HG02884 (cell line): Measurements from ENCODE around the gene PODN.

Source experiments
- ATAC-seq: cut with Tn5 transposase; IDR thresholded peaks from one replicate; pipeline ENCODE4 v1.9.1; 2021; ENCODE audit warnings: mild to moderate bottlenecking, moderate library complexity; ENCODE audit not compliant: unreplicated experiment

PODN gene

DNA sequence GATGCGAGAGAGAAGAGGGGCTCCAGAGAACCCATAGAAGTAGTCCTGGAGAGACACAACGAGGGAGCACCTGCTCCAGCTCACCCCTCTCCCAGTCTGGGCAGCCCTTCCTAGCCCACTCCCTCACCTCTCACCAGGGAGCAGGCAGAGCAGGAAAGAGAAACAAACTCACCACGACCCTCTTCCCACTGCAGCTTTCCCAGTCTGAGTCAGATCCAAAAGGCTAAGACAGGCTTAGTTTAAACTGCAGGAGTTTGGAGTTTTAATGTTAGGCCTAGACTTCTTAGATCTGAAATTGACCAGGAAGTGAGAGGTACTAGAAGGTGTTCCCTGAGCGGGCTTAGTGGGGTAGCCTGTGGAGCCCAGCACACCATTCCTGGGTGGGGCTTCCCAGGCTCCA lies 50.8 kb downstream of the PODN start:
- no peak for ATAC-seq

DNA sequence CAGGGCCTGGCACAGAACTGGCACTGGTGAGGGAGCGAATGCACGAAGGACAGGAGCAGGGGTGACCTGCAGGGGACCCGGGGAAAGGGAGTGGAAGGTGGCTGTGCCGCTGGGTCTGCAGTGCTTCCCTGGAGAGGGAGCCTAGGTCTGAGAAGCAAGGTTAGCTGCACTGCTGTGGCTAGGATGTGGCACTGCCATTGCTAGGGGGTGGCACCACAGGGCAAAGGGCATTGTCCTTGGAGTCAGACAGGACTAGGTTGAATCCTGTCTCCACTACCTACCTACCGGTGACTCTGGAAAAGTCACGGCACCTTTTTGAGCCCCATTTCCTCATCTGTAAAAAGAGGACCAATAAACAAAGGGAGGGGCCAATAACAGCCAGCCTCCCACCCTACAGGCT lies 52.1 kb downstream of the PODN start:
- ATAC-seq = no peak

DNA sequence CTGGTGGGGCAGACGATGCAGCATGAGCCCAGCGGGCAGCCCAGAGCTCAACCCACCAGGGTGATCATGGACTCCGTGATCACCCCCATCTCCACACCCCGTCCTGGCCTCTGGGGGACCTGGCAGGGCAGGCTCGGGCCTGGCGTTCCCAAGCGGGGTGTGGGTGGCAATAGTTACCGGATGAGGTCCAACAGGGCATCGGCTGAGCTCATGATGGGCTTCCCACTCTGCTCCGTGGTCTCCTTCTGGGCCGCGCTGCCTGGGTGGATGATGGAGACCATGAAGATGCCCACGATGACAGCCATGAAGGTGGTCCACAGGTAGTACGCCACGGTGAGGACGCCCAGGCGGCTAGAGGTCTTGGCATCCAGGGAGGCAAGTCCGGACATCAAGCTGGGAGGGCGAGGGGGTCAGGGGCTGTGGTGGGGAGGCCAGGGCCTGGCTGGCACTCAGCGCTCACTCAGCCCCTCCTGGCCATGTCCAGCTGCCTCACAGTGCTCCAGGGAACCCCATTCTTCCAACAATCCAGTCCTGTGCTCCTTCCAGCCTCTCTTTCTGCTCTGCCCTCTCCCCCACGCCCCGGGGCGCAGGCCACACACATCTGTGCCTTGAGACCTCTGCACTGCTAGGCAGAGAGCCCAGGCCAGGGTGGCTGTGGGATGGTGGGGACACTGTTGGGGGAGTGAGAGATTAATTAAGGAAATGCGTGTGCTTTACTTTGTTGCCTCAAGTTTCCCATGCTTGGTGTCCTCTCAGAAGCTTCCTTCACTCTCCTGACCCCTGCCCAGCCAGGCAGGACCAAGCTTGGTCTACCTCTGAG lies 52.8 kb downstream of the PODN start:
- ATAC-seq = no peak

DNA sequence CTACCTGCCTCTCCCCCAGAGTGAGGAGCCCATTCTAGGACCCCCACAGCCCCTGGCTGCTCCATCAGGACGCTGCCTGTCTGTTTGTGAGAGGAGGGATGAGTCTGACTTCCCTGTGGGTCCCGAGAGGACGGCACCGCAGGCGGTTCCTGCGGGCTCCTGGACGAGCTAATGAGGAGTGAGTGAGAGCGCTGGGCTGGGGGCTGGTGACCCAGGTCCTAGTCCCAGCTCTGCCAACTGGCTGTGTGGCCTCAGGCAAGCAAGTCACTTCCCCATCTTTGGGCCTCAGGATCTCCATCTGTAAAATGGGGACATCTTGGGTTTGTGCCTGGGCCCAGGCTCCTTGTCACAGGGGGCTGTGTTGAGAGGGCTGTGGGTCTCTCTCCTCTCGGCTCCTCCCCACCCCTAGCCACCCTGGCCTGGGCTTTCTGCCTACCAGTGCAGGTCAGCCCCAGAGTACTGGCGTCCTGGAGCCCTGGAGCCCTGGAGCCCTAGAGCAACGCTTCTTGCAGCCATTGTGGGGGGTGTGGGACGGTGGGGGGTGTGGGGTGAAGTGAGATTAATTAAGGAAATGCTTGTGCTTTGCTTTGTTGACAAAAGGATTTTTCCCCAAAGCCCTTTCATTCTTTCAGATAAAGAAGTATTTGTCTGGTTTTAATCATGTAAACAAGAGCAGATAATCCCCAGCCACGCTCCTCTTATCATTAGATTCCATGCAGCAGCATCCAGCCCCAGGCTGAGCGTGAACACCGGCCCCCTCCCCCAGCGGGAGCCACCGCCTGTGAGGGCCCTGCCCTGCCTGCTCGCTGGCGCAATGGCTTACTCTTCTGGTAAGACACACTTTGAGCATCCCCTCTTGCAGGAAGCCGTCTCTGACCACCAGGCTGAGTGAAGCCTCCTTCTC lies 53.6 kb downstream of the PODN start:
- ATAC-seq = no peak

DNA sequence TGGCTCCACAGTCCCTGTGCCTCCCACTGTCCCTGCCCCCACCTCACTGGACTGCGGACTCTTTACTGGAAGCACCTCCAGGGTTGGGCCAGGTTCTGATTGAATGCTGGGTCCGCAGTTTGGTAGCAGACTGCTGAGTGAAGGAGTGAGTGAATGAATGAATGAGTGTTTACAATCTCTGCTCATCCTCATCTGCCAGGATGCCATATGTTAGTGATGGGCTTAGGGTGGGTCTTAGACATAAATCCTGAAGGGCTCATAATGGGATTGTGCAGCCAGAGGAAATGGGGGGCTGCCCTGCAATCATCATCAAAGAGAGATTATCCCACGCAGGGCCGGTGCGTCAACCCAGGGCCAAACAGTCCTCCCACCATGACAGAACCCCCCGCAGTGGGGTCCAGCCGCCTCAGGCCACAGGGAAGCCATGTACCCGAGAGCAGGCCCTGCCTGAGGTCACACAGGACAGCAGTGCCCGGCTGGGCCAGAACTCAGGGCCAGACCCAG lies 54.3 kb downstream of the PODN start:
- no peak for ATAC-seq

DNA sequence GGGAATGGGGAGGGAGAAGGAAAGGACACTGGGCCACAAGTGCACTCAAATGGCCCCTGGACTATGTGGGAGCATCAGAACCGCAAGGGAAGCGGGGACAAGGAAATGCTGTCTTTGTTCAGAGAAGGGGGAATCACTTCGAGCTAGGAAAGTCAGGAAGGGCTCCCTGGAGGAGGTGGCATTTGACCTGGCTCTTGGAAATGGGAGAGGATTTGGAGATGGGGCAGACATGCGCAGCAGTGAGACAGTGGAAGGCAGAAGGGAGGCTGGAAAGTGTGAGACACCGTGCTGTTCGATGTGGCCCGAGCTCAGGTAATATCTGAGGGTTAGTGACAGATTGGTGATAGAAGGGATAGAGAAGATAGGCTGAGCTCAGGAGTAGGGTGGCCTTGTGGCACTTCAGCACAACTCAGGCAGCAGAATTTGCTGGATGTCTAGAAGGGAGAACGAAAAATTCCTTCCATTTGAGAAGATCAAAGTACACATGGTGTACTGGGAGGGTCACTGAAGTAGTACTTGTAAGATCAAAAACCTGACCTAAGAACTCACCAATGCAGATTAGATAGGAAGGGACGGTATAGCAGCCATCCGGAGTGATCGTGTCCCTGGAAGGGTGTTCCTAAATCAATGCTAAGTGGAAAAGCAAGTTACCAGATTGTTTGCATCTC lies 55.1 kb downstream of the PODN start:
- ATAC-seq = no peak

DNA sequence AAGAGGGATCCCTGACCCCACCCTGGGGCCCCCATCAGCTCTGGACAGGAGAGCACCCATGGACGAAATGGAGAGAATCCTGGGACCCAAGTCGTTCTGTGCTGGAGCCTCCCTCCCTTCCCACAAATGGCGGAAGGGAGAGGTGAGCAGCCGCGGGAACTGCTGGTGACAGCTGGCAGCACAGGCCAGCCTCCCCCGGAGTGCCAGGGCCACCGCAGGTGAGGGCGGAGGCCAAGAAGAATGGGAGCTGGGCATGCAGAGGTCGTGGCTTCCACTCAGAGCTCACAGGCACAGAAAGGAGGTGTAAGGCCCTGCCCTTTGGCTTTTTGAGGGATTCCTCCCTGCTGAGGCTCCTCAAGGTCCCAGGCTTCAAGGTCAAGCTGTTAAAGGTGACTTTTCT lies 55.8 kb downstream of the PODN start:
- ATAC-seq = no peak

DNA sequence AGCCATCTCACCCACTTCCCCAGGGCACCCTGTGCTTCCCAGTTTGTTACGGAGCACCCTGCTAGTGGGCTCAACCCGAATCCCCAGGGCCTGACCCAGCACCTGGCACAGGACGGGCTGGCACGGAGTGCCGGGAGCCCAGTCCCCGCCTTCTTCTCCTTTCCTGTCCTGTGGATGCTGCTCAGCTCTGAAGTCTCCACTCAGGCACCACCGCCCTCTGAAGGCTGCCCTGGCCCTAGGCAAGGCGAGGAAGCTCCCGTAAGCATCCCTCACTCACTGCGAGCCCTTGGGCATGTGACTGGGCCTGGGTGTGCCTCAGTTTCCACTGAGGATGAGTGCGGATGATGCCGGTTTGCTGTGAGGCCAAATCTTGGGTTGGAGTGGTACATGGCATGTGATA lies 58.6 kb downstream of the PODN start:
- ATAC-seq = no peak

DNA sequence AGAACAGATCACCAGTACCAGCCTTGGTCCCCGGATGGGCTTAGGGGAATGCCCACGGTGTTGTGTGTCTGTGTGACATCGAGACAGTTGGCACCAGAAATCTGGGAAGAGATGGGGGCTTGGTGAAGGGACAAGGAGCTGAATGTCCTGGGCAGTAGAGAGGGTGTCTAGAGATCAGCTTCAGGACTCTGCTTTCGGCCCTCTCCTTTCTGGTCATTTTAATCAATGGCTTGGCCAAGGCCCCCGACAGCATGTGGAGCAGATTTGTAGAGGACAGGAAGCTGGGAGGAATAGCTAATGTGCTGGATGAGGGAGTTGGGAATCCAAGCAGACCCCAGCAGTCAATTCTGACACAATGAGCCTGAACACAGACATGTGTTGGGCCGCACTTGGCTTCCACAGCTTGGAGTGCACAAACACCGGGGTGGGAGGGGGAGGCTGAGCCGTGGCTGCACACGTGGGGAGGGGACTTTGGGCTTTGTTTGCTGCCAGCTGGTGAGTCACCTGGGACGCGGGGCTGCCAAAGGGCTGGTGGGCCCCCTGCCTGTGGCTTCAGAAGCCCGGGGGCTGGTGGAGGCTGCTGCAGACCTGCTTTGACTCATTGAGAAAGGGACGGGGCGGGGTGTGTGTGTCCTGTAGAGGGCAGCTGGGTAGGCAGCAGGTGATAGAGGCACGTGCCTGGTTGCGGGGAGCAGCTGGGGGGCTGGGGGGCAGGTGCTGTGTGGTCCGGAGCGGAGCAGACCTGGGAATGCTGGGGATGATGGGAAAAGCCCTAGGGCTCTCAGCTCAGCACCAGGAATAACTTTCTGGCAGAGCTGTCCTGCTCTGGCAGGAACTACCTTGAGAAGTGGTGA lies 59.5 kb downstream of the PODN start:
- no peak for ATAC-seq

DNA sequence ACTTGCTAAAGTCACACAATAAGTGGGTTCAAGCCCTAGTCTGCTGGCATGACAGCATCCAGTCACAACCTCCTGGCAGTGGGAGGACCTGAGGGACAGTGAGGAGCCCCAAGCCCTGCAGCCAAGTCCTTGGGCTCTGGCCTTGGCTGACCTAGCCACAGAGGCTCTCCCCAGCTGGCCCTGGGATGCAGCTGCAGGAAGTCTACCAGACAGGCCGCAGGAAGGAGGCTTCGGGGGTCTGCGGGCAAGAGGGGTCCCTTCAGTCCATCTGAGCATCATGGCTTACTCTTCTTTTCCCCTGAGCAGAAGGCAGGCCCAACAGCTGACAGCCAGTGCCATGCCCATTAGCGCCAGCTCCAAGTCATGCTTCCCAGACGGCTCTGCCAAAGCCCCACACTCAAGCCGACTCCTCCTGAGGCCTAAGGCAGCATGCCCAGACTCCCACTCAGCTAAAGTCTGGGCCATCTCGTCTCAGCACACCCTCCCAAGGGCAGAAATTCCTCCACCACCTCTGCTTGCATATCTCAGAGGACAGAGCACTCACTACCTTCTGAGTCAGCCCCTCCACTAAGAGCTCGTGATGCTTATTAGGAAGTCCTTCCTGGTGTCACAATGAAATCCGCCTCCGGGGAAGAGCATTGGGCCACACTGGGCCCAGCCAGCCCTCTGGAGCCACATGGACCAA lies 60.3 kb downstream of the PODN start:
- ATAC-seq = no peak

DNA sequence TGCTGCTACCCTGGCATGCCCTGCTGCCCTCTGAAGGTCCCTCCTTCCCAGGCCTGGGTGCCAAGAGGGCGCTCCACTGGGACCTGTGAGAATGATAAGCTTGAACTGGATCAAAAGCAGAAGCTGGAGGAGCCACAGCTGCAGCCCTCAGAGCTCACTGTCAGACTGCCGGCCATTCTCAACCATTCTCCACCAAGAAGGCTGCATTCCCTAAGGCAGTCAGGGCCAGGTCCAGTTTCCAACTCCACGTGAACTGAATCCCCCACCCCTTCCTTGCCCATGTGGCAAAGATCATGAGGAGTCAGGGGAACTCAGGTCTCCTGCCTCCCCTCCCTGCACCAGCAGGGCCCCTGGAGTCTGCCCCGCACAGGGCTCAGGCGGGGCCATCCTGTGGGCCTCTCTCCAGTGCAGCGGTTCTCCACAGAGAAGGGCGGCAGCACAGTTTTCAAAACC lies 61.0 kb downstream of the PODN start:
- no peak for ATAC-seq

DNA sequence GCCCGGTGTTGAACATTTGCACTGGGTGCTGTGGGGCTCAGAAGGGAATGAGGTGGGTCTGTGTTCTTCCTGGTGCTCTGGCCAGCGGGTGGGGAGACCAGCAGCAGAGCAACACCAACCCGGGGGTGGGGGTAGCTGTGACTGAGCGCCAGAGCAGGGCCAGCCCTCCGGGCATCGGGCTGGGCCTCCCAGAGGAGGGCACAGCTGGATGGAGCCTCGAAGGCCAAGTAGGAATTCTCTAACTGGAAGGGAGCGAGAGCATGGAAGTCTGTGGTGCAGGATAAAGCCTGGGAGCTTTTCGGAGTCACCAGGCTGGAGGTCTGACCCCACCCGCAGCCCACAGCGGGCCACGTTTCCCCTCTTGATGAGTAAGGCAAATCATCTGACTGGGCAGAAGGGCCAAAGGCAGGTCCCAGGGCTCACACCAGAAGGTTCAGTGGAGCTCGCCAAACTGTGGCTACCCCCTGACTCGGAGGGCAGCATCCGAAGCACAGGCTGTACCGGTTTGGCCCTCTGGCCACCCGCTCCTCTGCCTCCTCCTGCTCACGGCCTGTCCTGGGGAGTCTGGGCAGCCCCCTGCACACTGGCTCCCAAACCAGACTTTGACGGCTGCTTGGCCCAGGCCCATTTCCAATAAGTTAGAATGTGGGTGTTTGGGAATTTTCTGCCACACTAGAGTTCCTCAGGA lies 61.6 kb downstream of the PODN start:
- no peak for ATAC-seq

DNA sequence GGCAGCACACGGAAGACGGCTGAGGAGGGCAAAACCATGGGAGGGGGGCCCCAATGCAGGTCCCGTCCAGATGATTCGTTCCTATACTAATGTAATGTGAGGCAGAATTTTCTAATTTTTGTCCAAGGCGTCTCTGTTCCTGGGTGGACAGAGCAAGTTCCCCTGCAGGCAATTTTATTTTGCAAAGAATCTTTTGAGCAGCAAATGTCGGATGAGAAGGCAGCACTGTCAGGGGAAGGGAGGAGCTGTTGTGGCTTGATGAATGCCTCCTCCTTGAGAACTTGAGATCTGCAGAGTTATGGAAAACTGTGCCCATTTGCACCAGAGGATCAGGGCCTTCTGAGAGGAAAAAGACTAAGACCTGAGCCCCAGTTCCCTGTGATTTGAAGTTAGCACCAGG lies 63.1 kb downstream of the PODN start:
- no peak for ATAC-seq

DNA sequence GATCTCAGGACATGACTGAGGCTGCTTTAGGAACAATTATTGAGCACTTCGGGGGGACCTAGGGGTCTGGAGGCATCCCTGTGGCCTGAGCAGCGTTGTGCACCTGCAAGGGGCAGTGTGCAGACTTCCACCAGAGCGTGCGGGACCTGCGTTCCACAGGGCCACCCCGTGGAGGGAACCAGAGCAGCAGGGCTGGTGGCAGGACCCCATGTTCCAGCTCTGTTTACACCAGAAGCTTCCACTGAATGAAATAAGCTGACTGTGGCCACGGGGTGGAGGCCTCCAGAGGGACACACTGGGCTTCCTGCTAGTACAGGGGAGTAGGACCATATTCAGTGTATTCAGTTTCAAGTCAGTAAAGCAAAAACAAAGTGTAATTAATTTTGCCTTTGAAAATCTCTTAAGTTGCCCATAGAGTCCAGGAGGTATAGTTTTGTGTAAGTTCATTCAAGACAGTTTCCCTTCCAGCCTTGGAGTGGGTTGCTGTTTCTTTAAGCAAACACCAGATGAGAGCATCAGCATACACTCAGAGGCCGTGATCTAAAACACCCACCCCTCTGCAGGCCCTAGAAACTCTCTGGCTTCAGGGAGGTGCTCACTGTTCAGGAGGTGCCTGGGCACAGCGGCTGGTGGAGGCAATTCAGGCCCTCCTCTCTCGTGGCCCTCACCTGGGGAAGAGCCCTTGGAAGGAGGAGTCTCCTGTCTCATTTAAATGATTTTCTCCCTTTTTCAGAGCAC lies 63.8 kb downstream of the PODN start:
- no peak for ATAC-seq

DNA sequence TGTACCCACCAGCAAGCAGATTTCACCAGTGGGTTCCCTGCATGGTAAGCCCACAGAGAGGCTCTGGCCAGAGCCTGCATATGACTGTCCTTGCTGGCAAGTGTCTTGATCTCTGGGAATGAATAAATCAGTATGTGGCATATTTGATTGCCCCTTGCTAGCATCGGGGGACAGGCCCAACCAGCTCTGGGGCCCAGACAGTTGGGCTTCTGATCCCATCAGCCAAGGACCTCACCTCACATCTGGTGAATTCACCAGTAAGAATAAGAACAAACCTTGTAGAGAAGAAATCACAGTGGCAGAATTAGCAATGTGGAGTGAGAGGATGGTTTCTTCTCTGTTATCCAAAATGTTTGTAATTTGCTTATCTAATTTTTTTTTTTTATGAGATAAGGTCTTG lies 64.5 kb downstream of the PODN start:
- ATAC-seq = no peak

DNA sequence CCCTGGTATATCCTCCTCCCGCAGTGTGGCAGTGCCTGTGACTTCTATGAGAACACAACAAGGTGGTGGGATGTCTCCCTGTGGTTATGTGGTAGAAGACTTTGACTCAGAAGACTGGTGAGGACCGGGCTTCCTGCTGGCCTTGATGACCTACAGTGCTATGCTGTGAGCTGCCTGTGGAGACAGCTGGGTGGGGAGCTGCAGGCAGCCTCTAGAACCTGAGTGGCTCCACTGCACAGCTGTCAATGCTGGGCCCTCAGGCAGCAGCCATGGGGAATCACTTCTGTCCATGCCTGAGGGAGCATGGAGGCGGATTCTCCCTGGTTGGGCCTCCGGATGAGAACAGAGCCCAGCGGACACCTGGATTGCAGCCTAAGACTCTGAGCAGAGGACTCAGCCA lies 65.5 kb downstream of the PODN start:
- no peak for ATAC-seq

DNA sequence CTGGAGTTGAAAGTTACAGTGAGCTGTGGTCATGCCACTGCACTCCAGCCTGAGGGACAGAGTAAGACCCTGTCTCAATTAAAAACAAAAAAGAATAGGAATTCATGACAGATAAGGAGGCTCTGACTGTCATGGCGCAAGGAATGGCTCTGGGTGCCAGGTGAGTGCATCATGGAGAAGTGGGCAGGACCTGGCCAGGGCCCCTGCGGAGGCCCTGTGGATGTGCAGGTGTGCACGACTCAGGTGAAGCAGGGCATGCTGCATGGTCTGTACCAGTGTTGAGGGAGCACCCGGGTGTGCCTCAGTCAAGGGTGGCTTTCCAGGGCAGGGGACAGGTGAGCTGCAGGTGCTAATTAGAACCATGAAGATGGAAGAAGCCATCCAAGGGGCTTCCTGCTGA lies 66.4 kb downstream of the PODN start:
- no peak for ATAC-seq

DNA sequence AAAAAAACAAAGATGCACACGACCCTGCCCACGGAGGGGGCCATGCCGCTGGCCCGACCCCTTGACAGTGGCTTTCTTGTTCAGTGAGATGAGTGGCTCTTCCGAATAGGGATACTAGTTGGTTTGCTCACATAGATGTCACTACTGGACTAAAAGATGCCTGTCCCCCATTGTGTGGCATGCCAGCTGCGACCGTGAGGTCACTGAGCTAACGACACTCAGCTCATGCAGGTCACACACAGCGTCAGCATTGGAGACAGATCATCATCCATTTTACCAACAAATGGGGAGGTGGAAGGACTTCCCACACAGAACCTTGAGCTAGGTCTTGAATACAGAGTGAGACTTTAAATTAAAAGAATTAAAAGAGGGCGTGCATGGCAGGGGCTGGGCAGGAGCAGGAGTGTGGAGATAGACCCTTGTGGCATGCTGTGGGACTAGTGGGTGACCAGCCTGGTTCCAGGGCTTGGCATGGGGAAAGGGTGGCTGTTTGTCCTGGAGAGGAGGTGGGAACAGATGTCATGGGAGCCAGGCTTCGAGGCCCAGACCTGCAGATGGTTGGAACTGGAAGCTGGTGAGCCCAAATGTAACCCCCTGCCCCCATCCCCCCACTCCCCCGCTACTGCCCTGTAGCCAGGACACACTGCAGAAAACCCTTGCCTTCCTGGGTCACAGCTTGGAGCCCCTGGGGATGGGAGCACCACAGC lies 68.0 kb downstream of the PODN start:
- ATAC-seq = no peak
